HG02981 (cell line): Measurements from ENCODE around the gene KDM4D.
A peak's percentile ranks its signal among the peaks of the same experiment; 100 is the strongest.
"Not testable (repeated sequence)": the region's sequence is repeated elsewhere in the genome, so short reads cannot be mapped to it uniquely, and the experiment has no call there.

ENCODE experiments used
- ATAC-seq: cut with Tn5 transposase; IDR thresholded peaks from one replicate; pipeline ENCODE4 v1.9.1; 2021; ENCODE audit warnings: mild to moderate bottlenecking, moderate library complexity; ENCODE audit not compliant: unreplicated experiment

Gene KDM4D

GRCh38 chr11:94973099-94973968 is at the start of gene KDM4D, which contains the start of gene CWC15:
Gene KDM4D, plus strand, starts transcription at chr11:94973709. Its CDS starts 23,664 bp downstream, at chr11:94997373.
Gene CWC15, minus strand, starts transcription at chr11:94973556. Its CDS starts 1,371 bp downstream, at chr11:94972185.
- ATAC-seq = peak; percentile 100

GRCh38 chr11:94924171-94924572 is 49.3 kb upstream of the KDM4D start:
- no peak for ATAC-seq

GRCh38 chr11:94924612-94925011 is 48.9 kb upstream of the KDM4D start:
- ATAC-seq = no peak

- ATAC-seq = peak; percentile 70
Observed at GRCh38 chr11:94925422-94926270, 47.9 kb upstream of the KDM4D start.

- ATAC-seq = no peak
Observed at GRCh38 chr11:94926271-94926625, 47.3 kb upstream of the KDM4D start.

- no peak for ATAC-seq
Observed at GRCh38 chr11:94926698-94927237, 46.7 kb upstream of the KDM4D start.

GRCh38 chr11:94928117-94928990 is 45.2 kb upstream of the KDM4D start:
- ATAC-seq = no peak

GRCh38 chr11:94932072-94932471 is 41.4 kb upstream of the KDM4D start:
- not testable (repeated sequence) for ATAC-seq

- no peak for ATAC-seq
Observed at GRCh38 chr11:94932503-94932902, 41.0 kb upstream of the KDM4D start.

- no peak for ATAC-seq
Observed at GRCh38 chr11:94933223-94934130, 40.0 kb upstream of the KDM4D start.

- no peak for ATAC-seq
Observed at GRCh38 chr11:94934362-94934761, 39.1 kb upstream of the KDM4D start.

- ATAC-seq = no peak
Observed at GRCh38 chr11:94934846-94935245, 38.7 kb upstream of the KDM4D start.

GRCh38 chr11:94938095-94939055 is 35.1 kb upstream of the KDM4D start:
- ATAC-seq = no peak

- ATAC-seq = no peak
Observed at GRCh38 chr11:94939346-94939745, 34.2 kb upstream of the KDM4D start.

GRCh38 chr11:94941131-94941530 is 32.4 kb upstream of the KDM4D start:
- ATAC-seq = no peak

- ATAC-seq = no peak
Observed at GRCh38 chr11:94946812-94947211, 26.7 kb upstream of the KDM4D start.

- ATAC-seq = no peak
Observed at GRCh38 chr11:94948070-94948617, 25.4 kb upstream of the KDM4D start.

- ATAC-seq = no peak
Observed at GRCh38 chr11:94954753-94955152, 18.8 kb upstream of the KDM4D start.
